HEK293T (cell line): ENCODE data around the gene ATG9A.

Experiments
- BHLHE40 ChIP-seq: fragments of 450-650 bp; IDR thresholded peaks from 2 replicates; pipeline ENCODE4 v1.6.1; 2016; ENCODE audit warnings: mild to moderate bottlenecking, moderate library complexity, borderline replicate concordance
- CTBP1 ChIP-seq: fragments of 450-650 bp; IDR thresholded peaks from 2 replicates; pipeline ENCODE4 v1.6.1; 2016; ENCODE audit warnings: borderline replicate concordance
- ELF4 ChIP-seq: fragments of 450-650 bp; IDR thresholded peaks from 2 replicates; pipeline ENCODE4 v1.6.1; 2017; ENCODE audit warnings: antibody characterized with exemption
- FOXA1 ChIP-seq: fragments of 450-650 bp; IDR thresholded peaks from 2 replicates; pipeline ENCODE4 v1.6.1; 2016; ENCODE audit warnings: mild to moderate bottlenecking
- FOXM1 ChIP-seq: fragments of 450-650 bp; IDR thresholded peaks from 2 replicates; pipeline ENCODE4 v1.6.1; 2017; ENCODE audit warnings: mild to moderate bottlenecking, borderline replicate concordance
- HDGF ChIP-seq: fragments of 450-650 bp; IDR thresholded peaks from 2 replicates; pipeline ENCODE4 v1.6.1; 2017; ENCODE audit warnings: antibody characterized with exemption, borderline replicate concordance
- L3MBTL2 ChIP-seq: fragments of 450-650 bp; conservative IDR thresholded peaks from 2 replicates; pipeline ENCODE4 v1.6.1; 2016; ENCODE audit warnings: mild to moderate bottlenecking
- LEF1 ChIP-seq: fragments of 450-650 bp; IDR thresholded peaks from 2 replicates; pipeline ENCODE4 v1.6.1; 2017; ENCODE audit warnings: mild to moderate bottlenecking, borderline replicate concordance
- SP1 ChIP-seq: fragments of 450-650 bp; IDR thresholded peaks from 2 replicates; pipeline ENCODE4 v1.6.1; 2017
- SUZ12 ChIP-seq: fragments of 450-650 bp; IDR thresholded peaks from 2 replicates; pipeline ENCODE4 v1.6.1; 2016; ENCODE audit warnings: mild to moderate bottlenecking
- TARDBP ChIP-seq: fragments of 450-650 bp; IDR thresholded peaks from 2 replicates; pipeline ENCODE4 v1.6.1; 2016

DNA sequence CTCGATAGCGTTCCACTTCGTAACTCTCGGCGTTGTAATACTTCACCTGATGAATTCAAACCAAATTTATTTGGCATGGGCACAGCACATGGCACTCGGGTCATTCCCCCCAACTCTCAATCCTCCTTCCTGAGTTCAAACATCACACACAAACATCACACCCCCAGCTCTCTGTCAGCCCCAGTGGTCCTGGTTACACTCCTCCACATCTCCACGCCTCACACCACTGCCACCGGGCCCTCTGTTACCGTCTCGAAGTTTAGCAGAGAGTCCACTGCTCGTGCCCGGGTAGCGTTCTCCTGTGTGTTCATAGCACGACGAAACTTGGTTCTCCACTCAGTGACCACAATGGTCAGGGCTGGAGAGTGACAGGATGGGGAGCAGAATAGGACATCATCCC lies 15.3 kb downstream of the ATG9A start:
- TF ChIP-seq LEF1 = no peak
- no peak for TF ChIP-seq SUZ12
- TF ChIP-seq HDGF = no peak
- no peak for TF ChIP-seq TARDBP
- no peak for TF ChIP-seq ELF4
- no peak for TF ChIP-seq FOXA1
- no peak for TF ChIP-seq FOXM1
- no peak for TF ChIP-seq SP1
- TF ChIP-seq CTBP1 = no peak
- no peak for TF ChIP-seq L3MBTL2
- TF ChIP-seq BHLHE40 = no peak
